ENCODE measurements around the gene RNU1-3. TPM values are rescaled to one million over a fixed set of nuclear protein-coding genes. Genes with fewer than 3 reads are reported as not detected.

The RNU1-3 gene
- total and polyA plus RNA-seq, 9 of the 15 experiments (the other 6 are each of a cell fraction or from before 2014, with no cell fraction given): under 0.01 to 32,823 (median 2,538) TPM; not detected in 4

DNA sequence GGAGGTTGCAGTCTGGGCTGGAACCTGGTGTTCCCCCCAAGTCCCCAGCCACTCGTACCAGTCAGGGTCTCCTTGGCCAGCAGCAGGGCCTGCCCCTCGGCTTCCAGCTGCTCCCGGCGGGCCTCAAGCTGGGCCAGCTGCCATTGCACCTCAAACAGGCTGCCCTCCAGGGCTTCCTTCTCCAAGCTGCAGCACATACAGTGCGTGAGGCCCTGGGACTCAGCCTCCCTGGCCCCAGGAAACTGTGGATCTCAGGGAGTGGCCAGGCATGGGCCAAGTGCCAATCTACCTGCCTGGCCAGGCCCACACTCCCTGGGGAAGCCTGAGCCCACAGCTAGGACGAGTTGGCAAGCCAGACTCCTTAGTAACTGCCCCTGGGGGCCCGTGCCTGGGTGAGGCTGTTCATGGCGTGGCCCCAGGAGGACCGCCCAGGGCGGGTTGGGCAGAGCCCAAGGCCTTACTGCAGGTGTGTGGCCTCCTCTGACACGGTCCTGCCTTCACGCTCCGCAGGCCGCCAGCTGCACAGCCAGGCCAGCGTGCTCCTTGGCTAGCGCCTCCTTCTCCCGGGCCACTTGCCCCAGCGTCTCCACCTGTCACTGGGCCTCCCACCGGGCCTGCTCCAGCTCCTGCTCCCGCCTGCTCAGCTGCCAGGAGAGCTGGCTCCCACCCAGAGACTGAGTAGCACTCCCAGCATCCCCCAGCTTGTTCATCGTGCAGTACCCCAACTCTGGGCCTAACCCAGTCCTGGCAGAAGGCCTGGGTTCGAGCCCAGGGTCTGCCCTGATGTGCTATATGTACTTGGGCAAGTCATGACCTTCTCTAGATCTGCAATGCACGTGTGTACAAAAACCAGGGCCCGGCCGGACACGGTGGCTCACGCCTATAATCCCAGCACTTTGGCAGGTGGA is 42.7 kb downstream of the RNU1-3 start (continued):
- TF ChIP-seq PURB (CRISPR knock-in tag; IDR thresholded peaks at IDR 0.05; ENCODE audit: low read depth) (peak; percentile 48; the same call in 1 of the 2 replicates), MITF (IDR thresholded peaks at IDR 0.05) (0 out of 2 replicates have a peak, but pooled peaks have one; percentile 17), HOMEZ (CRISPR knock-in tag; IDR thresholded peaks at IDR 0.05) (peak; percentile 13; the same call in 1 of the 2 replicates), RBM14 (IDR thresholded peaks at IDR 0.05; ENCODE audit: borderline replicate concordance, insufficient read depth, low read depth, low read length) (peak; percentile 82), E2F3 (CRISPR knock-in tag; IDR thresholded peaks at IDR 0.05) (peak; percentile 13; the same call in 1 of the 2 replicates)
- TF ChIP-seq, protein P1, sequence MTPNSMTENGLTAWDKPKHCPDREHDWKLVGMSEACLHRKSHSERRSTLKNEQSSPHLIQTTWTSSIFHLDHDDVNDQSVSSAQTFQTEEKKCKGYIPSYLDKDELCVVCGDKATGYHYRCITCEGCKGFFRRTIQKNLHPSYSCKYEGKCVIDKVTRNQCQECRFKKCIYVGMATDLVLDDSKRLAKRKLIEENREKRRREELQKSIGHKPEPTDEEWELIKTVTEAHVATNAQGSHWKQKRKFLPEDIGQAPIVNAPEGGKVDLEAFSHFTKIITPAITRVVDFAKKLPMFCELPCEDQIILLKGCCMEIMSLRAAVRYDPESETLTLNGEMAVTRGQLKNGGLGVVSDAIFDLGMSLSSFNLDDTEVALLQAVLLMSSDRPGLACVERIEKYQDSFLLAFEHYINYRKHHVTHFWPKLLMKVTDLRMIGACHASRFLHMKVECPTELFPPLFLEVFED (CRISPR knock-in tag; conservative IDR thresholded peaks at IDR 0.05): 0 out of 2 replicates have a peak, but pooled peaks have one; percentile 6
